Inflammatory macrophage (primary cell): Measurements from ENCODE around the gene ACTN1.

Source experiments
- DNase-seq, 2 donors: peaks; one replicate each; pipeline ENCODE4 v3.0.0-alpha.2; 2020 to 2022

Gene ACTN1

GRCh38 chr14:68910540-68910939, 68.6 kb downstream of the ACTN1 start:
- peak; percentile 73 to 85 for DNase-seq

DNA sequence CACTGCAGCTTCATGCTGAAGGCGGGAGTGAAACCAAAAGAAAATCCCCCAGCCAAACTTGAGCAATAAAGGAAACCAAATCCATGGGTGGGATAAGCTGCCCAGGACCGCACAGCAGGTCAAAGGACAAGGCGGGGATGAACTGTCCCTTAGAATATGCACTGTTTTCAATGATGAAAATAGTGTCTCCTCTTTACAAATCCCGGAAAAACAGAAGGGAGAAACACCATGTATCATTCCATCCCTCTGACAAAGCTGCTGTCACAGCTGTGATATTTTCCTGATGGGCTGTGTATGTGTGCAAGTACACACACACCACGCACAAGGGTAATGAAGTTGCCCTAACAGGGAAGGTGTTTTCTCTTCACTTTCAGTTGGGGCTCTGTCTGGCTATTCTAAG, 70.3 kb downstream of the ACTN1 start:
- peak in 1 of 2 donors; percentile 28 for DNase-seq

- DNase-seq, result no peak
Measured at GRCh38 chr14:68908201-68908600, 70.9 kb downstream of the ACTN1 start.

DNA sequence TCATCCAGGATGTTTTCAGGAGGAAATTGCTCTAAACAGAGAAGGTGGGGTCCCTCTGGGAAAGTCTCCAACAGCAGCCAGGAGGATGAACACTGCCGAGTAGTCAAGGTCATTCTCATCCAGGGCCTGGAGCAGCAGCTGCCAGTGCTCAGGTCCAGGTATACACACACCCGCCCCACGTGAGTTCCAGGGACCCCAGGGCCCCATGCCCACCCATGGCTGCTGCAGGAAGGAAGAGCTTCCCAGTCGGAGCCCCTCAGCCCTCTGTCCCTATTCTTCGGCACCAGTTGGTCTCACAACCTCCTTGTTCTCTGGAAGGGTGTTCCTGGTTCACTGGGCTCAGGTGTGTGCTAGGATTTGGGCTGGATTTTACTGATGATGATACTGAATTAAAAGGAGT, 72.7 kb downstream of the ACTN1 start:
- no peak for DNase-seq

GRCh38 chr14:68905107-68905895, 73.8 kb downstream of the ACTN1 start:
- no peak for DNase-seq

- DNase-seq, result no peak
Measured at GRCh38 chr14:68902357-68902756, 76.7 kb downstream of the ACTN1 start.

GRCh38 chr14:68899033-68899603, 80.0 kb downstream of the ACTN1 start:
- DNase-seq, result no peak

DNA sequence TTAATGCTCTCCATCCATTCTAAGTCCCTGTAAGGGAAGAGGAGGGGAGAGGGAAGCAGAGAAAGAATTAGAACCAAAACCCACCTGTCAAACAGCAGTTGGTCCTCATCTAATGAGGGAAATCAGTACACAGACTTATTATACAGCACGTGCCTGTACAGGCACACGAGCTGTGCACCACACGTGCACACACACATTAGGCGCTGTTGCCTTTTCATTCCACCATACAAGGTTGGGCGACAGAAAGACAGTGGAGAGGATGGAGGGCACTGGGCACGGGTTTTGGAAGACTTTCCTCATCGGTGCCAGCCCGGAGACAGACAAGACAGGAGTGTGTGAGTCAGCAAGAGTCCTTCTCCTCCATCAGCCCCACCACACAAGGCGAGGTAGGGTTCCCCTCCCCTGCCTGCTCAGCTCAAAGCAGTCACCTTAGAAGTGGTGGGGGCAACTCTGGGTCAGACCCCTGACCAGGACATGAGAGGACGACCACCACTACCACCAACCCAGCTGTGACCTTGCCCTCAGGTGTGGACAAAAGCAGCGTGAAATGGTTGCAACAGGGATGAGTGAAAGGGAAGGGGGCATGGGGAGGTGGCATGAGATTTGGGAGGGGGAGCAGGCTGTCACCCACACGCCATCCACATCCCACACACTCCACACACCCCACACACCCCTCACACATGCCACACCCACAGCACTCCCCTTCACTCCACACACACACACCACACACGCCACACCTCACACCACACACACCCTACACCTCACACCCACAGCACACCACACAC, 80.7 kb downstream of the ACTN1 start:
- DNase-seq, result peak in 1 of 2 donors; percentile 23

DNA sequence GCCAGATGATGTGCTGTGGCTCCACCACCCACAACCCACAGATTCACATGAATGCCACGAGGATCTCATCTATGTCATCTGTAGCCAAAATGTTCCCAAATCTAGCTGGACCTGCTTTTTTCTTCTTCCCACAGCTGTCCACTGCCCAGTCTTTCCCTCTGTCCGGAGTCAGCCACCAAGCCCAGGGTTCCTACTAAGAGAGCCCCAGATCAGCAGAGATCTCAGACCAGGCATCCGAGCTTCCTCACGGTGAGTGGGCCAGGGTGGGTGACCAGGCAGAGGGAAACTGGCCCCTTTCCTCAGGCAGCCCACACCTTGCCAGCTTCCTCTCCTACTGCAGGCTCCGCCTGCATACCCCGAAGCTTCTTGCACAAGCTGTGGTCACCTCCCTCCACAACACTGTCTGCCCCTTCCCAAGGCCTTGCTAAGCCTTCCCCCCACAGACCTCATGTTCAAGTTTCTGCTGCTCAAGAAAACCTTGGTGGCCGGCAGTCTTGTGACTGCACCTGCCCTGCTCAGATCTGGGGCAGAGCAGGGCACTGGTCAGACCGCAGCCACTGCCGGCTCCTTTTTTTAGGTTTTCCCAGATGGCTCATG, 81.4 kb downstream of the ACTN1 start:
- DNase-seq, result peak; percentile 73 to 93

DNA sequence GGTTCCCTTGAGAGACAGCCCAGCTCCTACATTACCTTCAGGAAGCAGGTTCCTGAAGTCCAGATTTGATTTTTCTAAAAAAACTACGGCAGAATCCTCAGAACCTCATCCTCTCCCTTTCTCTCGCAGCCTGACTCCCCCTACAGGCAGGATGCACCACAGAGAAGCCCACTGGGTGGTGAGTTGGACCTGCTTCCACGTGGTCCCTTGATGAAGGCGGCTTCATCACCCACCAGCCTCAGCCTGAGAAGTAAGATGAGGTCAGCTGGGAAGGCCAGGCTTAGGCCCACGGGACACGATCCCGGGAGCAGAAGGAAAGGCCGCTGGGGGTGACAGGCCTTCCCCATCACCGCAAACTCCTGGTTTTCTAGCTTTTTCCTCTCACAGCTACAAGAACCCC, 83.0 kb downstream of the ACTN1 start:
- DNase-seq, result no peak

- DNase-seq, result peak; percentile 76 to 91
Measured at GRCh38 chr14:68894802-68895703, 84.0 kb downstream of the ACTN1 start.

DNA sequence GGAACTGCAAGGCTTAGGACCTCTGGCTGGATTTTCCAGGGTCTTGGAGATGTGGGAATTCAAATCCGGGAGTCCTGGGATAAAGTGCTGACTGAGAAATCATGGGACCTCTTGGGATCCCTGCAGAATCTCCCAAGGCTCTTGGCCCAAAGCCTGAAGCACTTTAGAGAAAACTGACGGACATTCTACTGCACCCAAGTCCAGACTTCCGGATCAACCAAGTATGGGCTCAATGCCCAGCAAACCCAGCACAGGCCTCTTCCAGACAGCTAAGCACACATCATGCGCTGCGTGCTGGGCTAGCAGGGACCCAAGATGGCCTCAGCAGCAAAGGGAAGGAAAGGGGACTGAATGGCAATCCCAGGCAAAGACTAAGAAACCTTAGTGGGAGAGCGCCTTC, 85.0 kb downstream of the ACTN1 start:
- no peak for DNase-seq

DNA sequence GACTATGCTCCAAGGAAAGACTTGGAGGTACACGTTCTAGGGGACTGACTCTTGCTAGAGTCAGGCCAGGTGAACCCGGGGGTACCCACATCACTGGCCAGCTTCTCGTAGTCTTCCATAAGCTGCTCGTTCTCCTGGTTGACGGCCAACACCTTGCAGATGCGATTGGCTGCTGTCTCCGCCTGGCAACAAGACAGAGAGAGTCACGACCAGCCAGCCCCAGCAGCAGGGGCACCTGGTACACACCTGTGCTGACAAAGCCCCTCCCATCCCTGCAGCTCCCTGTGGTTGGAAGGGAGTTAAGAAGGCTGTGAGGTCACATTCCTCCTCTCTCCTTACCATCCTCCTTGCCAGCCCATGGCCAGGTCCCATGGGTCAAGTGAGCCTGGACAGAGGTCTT, 85.5 kb downstream of the ACTN1 start:
- DNase-seq, result no peak

- no peak for DNase-seq
Measured at GRCh38 chr14:68892961-68893360, 86.1 kb downstream of the ACTN1 start.

- DNase-seq, result no peak
Measured at GRCh38 chr14:68891851-68892660, 87.0 kb downstream of the ACTN1 start.

GRCh38 chr14:68890173-68890931, 88.8 kb downstream of the ACTN1 start:
- DNase-seq, result no peak

GRCh38 chr14:68888883-68889282, 90.2 kb downstream of the ACTN1 start:
- no peak for DNase-seq

DNA sequence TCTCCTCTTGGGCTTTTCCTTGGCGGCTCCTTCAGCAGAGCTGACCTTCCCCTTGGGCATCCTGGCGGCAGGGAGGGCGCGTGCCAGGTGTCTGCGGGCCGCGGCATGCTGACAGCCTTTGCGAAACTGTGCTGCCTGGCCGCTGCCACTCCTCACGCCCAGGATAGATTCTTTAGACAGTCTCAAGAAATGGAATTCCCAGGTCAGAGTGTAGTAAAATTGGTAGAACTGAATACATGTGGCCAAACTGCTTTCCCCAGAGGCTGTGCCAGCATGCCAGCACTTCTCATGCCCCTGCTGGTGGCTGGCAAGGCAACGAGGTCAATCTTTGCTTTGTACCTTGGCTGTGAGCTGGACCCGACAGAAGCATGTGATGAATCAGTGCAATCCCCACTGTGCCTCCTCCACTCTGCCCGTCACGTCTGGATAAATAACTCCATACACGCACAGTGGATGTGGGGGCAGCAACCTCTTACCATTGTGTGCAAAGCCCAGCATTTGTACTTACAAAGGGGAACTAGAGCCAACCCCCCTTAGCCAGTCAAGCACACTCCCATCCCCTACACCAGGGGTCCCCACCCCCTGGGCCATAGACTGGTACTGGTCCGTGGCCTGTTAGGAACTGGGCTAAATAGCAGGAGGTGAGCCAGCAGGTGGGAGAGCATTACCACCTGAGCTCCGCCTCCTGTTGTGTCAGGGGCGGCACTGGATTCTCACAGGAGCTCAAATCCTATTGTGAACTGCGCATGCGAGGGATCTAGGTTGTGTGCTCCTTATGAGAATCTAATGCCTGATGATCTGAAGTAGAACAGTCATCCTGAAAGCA, 90.9 kb downstream of the ACTN1 start:
- DNase-seq, result no peak

DNA sequence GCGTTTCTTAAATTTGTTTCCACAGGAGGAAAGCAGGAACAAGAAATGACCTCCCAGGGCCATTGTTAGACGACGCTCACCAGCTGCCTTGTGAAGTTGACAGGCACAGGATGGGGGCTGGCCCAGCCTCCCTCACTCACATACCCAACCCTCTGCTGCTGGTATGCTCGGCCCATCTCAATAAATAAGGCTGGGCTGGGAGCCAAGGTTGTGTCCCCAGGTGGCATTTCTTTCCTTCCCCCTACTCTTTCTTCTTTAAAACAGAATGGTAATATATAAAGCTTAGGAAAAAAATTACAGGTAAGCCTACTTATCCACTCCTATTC, 93.0 kb downstream of the ACTN1 start:
- DNase-seq, result no peak
